ENCODE results near the gene GIGYF2.

Gene GIGYF2

DNA sequence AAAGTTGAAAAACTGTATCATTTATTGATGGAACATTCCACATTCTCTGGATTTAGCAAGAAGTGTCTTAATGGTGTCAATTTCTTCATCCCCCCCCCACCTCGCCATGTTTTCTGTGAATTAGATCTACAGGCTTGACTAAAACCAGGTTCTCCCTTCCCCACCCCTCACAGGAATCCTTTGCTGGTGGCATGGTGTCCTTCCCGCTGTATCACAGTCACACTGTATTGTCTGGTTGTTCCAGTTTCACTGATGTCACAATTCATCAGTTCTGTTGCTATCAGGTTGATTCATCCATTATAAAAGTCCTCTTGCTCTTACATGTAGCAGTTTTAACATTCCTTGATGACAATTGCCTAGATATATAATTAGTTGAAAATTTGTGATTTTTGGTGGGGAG, 166.9 kb downstream of the GIGYF2 start:
- no peak for DNase-seq (ENCODE audit: low read depth)

DNA sequence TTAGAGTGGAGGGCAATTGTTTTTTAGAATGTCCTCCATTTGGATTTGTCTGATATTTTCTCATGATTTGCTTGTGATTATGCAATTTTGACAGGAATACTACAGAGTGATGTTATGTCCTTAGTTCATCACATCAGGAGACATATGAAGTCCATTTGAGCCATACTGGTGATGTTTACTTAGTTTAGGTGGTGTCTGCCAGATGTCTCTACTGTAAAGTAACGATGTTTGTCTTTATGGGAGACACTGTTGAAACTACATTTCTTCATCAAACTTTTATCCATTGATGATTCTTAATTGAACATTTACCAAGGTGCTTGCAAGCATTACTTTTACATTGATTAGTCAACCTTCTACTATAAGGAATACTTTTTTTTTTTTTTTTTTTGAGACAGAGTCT, 168.0 kb downstream of the GIGYF2 start:
- DNase-seq (ENCODE audit: low read depth): no peak

GRCh38 chr2:232866104-232866503, 169.0 kb downstream of the GIGYF2 start:
- DNase-seq (ENCODE audit: low read depth): no peak

- DNase-seq (ENCODE audit: low read depth): no peak
These were observed 172.2 kb downstream of the GIGYF2 start for GRCh38 chr2:232869138-232870017.

DNA sequence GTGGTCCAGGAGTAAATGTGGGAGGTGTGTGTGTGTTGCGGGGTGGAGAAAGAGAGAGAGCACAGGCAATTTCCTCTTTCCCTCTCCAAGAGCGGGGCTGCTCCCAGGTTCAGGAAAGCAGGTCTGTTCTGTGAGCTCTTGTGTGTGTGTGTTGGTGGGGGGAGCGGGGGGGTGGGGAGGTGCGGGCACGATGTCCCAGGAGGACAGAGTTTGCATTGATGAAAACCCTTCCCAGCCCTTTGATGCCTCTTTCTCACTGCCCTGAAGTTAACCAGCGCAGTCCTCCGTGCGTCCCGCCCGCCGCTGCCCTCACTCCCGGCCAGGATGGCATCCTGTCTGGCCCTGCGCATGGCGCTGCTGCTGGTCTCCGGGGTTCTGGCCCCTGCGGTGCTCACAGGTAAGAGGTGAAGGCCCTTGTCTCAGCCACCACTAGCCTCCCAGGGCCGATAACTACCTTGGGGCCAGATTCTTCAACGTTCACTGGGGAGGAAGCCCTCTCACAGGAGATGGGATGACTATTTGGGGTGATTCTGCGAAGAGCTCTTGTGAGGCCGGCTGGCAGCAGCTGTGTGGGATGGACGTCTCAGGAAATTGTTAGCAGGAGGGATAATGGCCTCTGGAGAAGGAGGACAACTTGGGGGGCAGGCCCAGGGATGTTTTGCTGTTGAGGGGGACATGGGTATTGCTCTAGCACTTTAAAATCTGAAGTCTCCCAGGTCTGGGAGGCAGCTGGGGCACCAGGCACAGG, 173.1 kb downstream of the GIGYF2 start, which contains the start of gene SNORC:
Gene SNORC (plus strand): TSS at position 247 of the 748 bp plus-strand sequence. CDS start 78 bp downstream, at position 325.
- no peak for DNase-seq (ENCODE audit: low read depth)

DNA sequence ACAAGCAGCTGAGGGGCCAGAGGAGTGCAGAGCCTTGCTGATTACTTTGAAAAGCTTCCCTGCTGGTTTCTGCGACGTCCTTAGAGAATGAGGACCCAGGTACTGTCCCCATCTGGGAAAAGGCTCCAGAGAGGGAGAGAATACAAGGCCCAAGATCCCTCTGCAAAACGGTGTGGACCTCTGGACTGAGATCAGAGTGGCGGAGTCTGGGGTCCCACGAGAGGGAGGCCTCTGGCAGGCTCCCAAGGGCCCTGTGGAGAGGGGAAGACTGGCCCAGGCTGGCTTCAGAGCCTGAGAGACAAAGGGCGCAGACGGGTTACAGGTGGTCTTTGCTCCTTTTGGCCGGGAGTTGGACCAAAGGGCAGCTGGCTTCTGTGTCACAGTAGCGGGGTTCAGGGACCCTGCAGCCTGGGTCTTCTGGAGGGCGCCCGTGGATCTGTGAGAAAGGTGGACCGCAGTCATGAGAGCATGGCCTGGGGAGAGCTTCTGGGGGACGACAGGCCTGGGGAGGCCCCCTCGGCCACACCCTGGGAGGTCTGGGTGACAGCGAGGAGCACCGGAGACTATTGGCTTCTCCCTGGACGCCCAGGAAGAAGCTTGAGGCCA, 173.7 kb downstream of the GIGYF2 start:
- DNase-seq (ENCODE audit: low read depth): no peak

DNA sequence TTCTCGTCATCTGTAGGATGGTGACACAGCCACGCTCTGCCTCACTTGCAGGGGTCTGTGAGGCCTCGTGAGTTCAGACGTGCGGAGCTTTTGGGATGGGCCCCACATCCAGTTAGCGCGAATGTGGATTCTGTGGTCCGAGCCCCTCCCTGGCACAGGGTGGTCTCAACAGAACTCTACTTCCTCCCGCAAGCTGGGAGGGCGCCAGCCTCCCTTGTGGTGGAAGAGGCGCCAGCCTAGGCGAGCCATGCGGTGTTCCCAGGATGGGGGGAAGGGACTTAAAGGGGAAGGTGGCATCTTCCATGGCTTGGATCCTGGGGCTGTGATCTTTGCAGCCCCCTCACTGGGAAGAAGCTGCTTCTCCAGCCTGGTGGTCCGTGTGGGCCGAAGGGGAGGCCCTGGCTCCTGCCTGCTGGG, 174.3 kb downstream of the GIGYF2 start:
- DNase-seq (ENCODE audit: low read depth): no peak

- no peak for DNase-seq (ENCODE audit: low read depth)
These were observed 175.0 kb downstream of the GIGYF2 start for GRCh38 chr2:232871835-232872736.

- no peak for DNase-seq (ENCODE audit: low read depth)
These were observed 175.7 kb downstream of the GIGYF2 start for GRCh38 chr2:232872826-232873225.

GRCh38 chr2:232873292-232873908, 176.3 kb downstream of the GIGYF2 start:
- DNase-seq (ENCODE audit: low read depth): no peak

DNA sequence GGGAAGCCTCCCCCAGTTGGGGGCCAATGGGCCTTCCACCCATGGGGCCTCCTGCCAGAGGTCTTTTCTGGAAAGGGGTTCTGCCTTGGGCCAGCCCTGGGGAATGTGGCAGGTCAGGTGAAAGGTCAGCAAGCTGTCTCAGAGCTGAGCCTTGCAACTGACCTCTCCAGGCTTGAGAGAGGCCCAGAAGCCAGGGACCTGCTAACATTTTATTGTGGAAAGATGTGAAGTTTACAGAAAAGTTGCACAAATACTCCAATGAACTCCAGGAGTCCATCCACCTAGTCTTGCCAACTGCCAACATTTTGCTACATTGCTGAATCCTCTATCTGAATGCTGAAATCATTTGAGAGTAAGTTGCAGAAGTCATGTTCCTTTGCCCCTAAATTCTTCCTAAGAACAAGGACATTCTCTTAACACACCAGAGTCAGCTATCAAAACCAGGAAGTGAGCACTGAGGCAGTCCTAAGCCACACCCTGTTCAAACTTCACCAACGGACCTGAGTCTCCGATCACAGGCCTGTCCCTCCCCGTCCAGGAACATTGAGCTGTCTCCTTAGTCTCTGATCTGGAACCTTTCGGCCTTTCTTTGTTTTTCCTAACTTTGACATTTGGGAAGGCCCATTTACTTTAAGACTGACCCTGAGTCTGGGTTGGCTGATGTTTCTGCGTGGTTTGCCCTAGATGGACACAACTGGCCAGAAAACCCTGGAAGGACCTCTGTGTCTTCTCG, 176.9 kb downstream of the GIGYF2 start:
- no peak for DNase-seq (ENCODE audit: low read depth)

DNA sequence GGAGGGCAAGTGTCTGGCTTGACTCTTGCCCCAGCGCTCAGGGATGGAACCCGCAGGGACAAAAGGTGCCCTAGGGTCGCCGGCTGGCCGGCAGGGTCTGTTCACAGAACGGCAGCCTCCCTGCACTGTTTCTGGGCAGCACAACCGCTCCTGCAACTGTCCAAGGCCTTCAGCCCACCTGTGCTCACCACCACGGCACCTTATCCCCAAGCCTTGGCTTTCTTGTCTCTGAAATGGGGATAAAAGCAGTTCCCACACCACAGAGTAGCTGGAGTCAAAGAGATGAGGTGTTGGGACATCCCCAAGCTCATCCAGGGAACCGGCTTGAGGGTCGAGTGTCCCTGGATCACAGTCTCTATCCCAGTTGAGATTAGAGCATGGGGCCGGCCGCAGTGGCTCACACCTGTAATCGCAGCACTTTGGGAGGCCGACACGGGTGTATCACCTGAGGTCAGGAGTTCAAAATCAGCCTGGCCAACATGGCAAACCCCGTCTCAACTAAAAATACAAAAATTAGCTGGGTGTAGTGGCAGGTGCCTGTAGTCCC, 177.6 kb downstream of the GIGYF2 start:
- DNase-seq (ENCODE audit: low read depth): no peak

- DNase-seq (ENCODE audit: low read depth): no peak
These were observed 178.4 kb downstream of the GIGYF2 start for GRCh38 chr2:232875256-232876121.

DNA sequence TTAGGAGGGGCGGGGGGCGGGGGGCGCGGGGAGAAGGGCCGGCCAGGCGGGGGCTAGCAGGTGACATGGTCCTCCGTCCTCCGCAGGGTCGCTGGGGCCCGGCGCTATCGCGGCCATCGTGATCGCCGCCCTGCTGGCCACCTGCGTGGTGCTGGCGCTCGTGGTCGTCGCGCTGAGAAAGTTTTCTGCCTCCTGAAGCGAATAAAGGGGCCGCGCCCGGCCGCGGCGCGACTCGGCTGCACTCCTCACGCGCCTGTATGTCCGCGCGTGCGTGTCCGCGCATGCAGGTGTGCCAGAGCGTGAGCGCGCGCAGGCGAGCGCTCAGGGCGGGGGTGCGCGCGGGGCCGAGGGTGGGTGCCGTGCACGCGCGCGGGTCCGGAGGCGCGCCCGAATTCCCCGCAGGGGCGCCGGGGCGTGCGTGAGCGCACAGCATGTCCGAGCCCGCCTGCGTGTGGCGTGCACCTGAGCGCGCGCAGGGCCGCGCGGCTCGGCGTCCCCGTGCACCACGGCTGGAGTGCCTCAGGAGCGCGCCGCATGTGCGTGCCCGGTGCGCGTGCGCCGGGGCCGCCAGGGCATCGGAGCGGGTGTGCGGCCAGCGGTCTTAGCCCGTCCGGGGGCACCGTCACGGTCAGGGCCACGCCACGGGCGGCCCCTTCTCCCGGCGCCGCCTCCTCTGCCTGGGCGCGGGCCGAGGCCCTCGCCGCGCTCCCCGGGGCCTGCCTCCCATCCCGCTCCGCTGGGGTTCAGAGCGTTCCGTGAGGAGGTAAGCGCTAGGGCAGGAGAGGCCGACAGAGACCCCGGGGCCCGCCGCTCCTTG, 179.2 kb downstream of the GIGYF2 start:
- DNase-seq (ENCODE audit: low read depth): no peak

- no peak for DNase-seq (ENCODE audit: low read depth)
These were observed 179.9 kb downstream of the GIGYF2 start for GRCh38 chr2:232876978-232877441.

GRCh38 chr2:232877940-232878511, 180.9 kb downstream of the GIGYF2 start:
- DNase-seq (ENCODE audit: low read depth): no peak

GRCh38 chr2:232878855-232879617, 181.9 kb downstream of the GIGYF2 start:
- no peak for DNase-seq (ENCODE audit: low read depth)
